Neural cell (in vitro differentiated cells): ENCODE data around the gene MCUR1.

Experiments
- EP300 ChIP-seq: fragments of 450-650 bp; conservative IDR thresholded peaks from 2 replicates; pipeline ENCODE4 v1.6.1; 2014; ENCODE audit warnings: antibody characterized with exemption, mild to moderate bottlenecking, moderate library complexity; ENCODE audit not compliant: poor library complexity, severe bottlenecking
- SMC3 ChIP-seq: fragments of 450-650 bp; conservative IDR thresholded peaks from 2 replicates; pipeline ENCODE4 v1.6.1; 2014; ENCODE audit warnings: antibody characterized with exemption, mild to moderate bottlenecking, moderate library complexity; ENCODE audit not compliant: poor library complexity
- TF ChIP-seq, protein P1 (sequence below): fragments of 450-650 bp; IDR thresholded peaks from 2 replicates; pipeline ENCODE4 v1.5.1; 2014; ENCODE audit warnings: antibody characterized with exemption, mild to moderate bottlenecking, moderate library complexity; ENCODE audit not compliant: poor library complexity, severe bottlenecking
- TF ChIP-seq, protein P2 (sequence below): IDR thresholded peaks from 2 replicates; pipeline ENCODE4 v1.6.1; 2012; ENCODE audit warnings: borderline replicate concordance

DNA sequence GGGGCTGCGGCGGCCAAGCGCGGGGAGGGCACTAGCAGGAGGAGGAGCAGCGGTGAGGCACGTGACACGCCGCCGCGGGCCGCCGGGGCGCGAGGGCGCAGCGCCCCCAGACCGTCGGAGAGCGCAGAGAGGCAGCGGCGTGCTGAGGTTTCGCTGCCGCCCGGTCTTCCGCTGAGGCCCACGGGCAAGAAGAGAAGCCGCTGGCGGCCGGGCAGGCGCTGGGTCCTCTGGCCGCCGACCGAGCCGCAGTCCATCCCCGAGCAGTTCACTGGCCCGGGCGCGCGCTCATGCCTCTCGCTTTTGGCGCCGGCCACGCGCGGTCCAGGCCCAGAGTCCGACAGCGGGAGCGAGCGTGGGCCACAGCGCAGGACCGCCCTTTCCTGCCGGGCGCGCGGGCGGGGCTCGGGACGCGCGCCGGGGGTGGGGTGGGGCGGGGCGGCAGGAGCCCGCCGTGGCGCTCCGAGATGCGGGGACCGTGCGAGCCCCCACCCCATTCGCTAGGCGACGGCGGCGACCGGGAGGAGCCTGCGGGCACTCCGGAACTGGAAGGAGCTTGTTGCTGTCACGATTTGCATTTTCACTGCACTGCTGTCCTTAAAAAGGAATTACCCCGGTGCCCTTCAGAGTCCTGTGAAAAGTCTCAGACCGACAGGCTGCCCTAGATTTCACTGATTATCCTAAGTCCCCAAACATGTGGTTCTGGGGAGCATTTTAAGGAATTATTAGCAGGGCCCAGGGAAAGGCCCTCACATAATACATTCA is at the start of gene MCUR1:
- TF ChIP-seq, protein P1, sequence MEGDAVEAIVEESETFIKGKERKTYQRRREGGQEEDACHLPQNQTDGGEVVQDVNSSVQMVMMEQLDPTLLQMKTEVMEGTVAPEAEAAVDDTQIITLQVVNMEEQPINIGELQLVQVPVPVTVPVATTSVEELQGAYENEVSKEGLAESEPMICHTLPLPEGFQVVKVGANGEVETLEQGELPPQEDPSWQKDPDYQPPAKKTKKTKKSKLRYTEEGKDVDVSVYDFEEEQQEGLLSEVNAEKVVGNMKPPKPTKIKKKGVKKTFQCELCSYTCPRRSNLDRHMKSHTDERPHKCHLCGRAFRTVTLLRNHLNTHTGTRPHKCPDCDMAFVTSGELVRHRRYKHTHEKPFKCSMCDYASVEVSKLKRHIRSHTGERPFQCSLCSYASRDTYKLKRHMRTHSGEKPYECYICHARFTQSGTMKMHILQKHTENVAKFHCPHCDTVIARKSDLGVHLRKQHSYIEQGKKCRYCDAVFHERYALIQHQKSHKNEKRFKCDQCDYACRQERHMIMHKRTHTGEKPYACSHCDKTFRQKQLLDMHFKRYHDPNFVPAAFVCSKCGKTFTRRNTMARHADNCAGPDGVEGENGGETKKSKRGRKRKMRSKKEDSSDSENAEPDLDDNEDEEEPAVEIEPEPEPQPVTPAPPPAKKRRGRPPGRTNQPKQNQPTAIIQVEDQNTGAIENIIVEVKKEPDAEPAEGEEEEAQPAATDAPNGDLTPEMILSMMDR = peak; percentile 69
- TF ChIP-seq SMC3 (peak; percentile 50), EP300 (peak; percentile 44)
- TF ChIP-seq, protein P2, sequence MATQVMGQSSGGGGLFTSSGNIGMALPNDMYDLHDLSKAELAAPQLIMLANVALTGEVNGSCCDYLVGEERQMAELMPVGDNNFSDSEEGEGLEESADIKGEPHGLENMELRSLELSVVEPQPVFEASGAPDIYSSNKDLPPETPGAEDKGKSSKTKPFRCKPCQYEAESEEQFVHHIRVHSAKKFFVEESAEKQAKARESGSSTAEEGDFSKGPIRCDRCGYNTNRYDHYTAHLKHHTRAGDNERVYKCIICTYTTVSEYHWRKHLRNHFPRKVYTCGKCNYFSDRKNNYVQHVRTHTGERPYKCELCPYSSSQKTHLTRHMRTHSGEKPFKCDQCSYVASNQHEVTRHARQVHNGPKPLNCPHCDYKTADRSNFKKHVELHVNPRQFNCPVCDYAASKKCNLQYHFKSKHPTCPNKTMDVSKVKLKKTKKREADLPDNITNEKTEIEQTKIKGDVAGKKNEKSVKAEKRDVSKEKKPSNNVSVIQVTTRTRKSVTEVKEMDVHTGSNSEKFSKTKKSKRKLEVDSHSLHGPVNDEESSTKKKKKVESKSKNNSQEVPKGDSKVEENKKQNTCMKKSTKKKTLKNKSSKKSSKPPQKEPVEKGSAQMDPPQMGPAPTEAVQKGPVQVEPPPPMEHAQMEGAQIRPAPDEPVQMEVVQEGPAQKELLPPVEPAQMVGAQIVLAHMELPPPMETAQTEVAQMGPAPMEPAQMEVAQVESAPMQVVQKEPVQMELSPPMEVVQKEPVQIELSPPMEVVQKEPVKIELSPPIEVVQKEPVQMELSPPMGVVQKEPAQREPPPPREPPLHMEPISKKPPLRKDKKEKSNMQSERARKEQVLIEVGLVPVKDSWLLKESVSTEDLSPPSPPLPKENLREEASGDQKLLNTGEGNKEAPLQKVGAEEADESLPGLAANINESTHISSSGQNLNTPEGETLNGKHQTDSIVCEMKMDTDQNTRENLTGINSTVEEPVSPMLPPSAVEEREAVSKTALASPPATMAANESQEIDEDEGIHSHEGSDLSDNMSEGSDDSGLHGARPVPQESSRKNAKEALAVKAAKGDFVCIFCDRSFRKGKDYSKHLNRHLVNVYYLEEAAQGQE = peak; percentile 47
